Measurements from ENCODE around the gene KRTAP5-11.
A peak's percentile ranks its signal among the peaks of the same experiment; 100 is the strongest.
"Not testable (repeated sequence)": the region's sequence is repeated elsewhere in the genome, so short reads cannot be mapped to it uniquely, and the experiment has no call there.

The KRTAP5-11 gene, protein sequence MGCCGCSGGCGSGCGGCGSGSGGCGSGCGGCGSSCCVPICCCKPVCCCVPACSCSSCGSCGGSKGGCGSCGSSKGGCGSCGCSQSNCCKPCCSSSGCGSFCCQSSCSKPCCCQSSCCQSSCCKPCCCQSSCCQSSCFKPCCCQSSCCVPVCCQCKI

GRCh38 chr11:71582309-71582895 is at the start of gene KRTAP5-11:
KRTAP5-11 (minus strand) TSS chr11:71582875; CDS start chr11:71582837, 38 bp downstream.
- TF ChIP-seq, protein P1, sequence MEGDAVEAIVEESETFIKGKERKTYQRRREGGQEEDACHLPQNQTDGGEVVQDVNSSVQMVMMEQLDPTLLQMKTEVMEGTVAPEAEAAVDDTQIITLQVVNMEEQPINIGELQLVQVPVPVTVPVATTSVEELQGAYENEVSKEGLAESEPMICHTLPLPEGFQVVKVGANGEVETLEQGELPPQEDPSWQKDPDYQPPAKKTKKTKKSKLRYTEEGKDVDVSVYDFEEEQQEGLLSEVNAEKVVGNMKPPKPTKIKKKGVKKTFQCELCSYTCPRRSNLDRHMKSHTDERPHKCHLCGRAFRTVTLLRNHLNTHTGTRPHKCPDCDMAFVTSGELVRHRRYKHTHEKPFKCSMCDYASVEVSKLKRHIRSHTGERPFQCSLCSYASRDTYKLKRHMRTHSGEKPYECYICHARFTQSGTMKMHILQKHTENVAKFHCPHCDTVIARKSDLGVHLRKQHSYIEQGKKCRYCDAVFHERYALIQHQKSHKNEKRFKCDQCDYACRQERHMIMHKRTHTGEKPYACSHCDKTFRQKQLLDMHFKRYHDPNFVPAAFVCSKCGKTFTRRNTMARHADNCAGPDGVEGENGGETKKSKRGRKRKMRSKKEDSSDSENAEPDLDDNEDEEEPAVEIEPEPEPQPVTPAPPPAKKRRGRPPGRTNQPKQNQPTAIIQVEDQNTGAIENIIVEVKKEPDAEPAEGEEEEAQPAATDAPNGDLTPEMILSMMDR (IDR thresholded peaks at IDR 0.05): no peak
- no peak for TF ChIP-seq ZFX (IDR thresholded peaks at IDR 0.05; ENCODE audit: borderline replicate concordance)
- H3K27ac ChIP-seq: no peak within 1 kb of the TSS

DNA sequence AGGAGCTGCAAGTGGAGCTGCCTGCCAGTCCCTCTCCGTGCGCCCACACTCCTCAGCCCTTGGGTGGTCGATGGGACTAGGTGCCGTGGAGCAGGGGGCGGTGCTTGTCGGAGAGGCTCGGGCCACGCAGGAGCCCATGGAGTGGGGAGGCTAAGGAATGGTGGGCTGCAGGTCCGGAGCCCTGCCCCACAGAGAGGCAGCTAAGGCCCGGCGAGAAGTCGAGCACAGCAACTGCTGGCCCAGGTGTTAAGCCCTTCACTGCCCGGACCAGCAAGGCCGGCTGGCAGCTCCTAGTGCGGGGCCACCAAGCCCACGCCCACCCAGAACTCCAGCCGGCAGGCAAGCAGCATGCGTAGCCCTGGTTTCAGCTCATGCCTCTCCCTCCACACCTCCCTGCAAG is 48.9 kb upstream of the KRTAP5-11 start:
- not testable (repeated sequence) for H3K27ac ChIP-seq

GRCh38 chr11:71630071-71630470 is 47.4 kb upstream of the KRTAP5-11 start:
- not testable (repeated sequence) for H3K27ac ChIP-seq

DNA sequence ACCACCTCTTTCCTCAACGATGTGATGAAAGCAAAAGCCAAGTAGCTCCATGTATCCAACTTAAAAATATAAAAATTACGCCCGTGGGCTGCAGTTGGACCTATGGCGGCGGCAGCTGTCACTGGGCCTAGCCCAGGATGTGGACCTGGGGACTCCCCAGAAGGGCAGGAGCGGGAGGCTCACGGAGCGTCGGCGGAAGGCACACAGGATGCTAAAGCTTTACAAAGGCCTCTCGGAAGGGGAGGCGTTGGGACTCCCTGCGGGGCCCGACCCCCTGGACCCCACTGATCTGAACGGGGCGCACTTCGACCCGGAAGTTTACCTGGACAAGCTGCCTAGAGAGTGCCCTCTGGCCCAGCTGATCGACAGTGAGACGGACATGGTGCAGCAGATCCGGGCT is 46.3 kb upstream of the KRTAP5-11 start:
- H3K27ac ChIP-seq: not testable (repeated sequence)

GRCh38 chr11:71623226-71623625 is 40.6 kb upstream of the KRTAP5-11 start:
- H3K27ac ChIP-seq: not testable (repeated sequence)

DNA sequence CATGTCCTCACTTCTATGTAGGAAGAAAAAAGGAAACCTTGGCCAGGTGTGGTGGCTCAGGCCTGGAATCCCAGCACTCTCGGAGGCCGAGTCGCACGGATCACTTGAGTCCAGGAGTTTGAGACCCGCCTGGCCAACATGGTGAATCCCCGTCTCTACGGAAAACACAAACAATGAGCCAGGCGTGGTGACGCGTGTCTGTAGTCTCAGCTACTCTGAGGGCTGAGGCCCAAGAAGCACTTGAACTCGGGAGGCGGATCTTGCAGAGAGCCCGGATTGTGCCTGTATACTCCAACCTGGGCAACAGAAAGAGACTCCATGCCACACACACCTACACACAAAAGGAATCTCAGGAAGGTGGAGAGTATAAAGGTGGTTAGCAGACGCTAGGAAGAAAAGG is 39.9 kb upstream of the KRTAP5-11 start:
- H3K27ac ChIP-seq: not testable (repeated sequence)

DNA sequence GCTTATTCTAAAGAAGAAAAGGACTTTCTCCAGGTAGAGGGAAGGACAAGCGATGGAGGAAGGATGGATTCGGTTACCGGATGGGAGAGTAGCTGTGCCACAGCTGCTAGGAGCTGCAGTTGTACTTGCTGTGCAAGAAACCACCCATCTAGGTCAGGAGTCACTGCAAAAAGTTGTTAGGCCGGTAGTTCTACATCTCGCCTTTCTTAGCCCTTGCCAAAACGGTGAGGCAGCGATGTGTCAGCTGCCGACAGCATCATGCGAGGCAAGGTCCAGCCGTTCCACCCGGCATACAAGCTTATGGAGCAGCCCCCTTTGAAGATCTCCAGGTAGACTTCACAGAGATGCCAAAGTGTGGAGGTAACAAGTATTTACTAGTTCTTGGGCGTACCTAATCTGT is 32.3 kb upstream of the KRTAP5-11 start:
- H3K27ac ChIP-seq: not testable (repeated sequence)

DNA sequence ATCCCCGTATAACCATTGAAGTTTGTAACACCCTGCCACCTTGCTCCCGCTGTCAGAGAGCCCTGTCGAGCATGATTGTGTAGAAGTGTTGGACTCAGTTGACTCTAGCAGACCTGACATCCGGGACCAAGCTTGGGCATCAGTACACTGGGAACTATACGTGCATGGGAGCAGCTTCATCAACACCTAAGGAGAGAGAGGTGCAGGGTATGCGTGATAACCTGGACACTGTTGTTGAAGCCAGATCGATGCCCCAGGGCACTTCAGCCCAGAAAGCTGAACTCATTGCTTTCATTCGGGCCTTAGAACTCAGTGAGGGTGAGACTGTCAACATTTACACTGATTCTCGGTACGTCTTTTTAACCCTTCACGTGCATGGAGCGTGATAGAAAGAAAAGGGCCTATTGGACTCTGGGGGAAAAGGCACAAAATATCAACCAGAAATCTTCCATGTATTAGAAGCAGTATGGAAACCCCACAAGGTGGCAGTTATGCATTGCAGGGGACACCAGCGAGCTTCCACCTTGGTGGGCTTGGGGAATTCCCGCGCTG is 31.8 kb upstream of the KRTAP5-11 start:
- H3K27ac ChIP-seq: not testable (repeated sequence)

DNA sequence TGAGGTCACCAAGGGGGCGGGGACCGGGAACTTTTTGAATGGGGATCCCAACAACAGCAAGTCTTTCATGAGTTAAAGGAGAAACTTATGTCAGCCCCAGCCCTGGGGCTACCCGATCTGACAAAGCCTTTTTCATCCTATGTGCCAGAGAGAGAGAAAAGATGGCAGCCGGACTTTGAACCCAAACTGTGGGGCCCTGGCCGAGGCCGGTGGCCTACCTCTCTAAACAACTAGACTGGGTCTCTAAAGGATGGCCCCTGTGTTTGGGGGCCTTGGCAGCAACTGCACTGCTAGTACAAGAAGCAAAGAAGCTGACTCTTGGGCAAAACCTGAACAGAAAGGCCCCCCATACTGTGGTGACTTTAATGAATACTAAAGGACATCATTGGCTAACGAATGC is 31.3 kb upstream of the KRTAP5-11 start:
- not testable (repeated sequence) for H3K27ac ChIP-seq

DNA sequence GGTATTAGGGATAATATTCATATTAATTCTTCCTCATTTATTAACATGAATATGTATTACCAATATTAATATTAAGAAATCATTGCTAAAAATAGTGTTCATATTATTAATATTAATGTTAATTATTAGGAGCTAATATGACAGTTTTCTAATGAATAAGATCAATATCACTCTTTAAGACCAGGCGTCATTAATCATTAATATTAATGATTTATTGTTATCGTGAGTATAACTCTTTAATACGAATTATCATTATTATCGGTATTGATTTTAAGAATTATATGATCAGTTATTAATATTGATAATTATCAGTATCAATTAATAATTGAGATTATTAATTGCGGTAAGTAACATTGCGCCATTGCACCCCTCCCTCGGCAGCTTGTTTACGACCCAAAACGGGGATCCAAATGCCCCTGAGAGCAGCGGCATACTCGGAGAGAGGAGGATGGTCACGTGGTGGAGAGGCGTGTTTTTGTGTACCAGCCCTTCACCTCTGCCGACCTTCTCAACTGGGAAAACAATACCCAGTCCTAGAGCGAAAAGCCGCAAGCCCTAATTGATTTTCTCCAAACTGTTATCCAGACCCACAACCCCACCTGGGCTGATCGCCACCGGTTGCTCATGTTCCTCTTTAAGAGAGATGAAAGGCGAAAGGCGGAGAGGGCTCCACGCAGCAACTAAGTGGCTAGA is 28.7 kb upstream of the KRTAP5-11 start:
- H3K27ac ChIP-seq: not testable (repeated sequence)

- H3K27ac ChIP-seq: not testable (repeated sequence)
Measured at GRCh38 chr11:71608272-71608671, 25.6 kb upstream of the KRTAP5-11 start.

- H3K27ac ChIP-seq: not testable (repeated sequence)
Measured at GRCh38 chr11:71607520-71608216, 25.0 kb upstream of the KRTAP5-11 start.

GRCh38 chr11:71606853-71607519 is 24.3 kb upstream of the KRTAP5-11 start:
- H3K27ac ChIP-seq: not testable (repeated sequence)

GRCh38 chr11:71604798-71605488 is 22.3 kb upstream of the KRTAP5-11 start:
- TF ChIP-seq, protein P1 (IDR thresholded peaks at IDR 0.05): peak; percentile 72
- not testable (repeated sequence) for H3K27ac ChIP-seq

GRCh38 chr11:71603221-71603620 is 20.5 kb upstream of the KRTAP5-11 start:
- H3K27ac ChIP-seq: not testable (repeated sequence)

DNA sequence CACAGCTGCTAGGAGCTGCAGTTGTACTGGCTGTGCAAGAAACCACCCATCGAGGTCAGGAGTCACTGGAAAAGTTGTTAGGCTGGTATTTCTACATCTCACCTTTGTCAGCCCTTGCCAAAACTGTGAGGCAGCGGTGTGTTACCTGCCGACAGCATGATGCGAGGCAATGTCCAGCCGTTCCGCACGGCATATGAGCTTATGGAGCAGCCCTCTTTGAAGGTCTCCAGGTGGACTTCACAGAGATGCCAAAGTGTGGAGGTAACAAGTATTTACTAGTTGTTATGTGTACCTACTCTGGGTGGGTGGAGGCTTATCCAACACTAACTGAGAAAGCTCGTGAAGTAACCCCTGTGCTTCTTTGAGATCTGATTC is 6.9 kb upstream of the KRTAP5-11 start:
- not testable (repeated sequence) for H3K27ac ChIP-seq

GRCh38 chr11:71588822-71589545 is 6.3 kb upstream of the KRTAP5-11 start:
- not testable (repeated sequence) for H3K27ac ChIP-seq

Data from 22Rv1 (cell line).